Measurements from ENCODE around the gene INVS.

GRCh38 chr9:100098887-100099721 lies at the start of gene INVS, which contains the start of gene ERP44:
- TF ChIP-seq ZNF565 (CRISPR knock-in tag; conservative IDR thresholded peaks at IDR 0.05; ENCODE audit: low read depth) = no peak
- no peak for TF ChIP-seq ARNTL (CRISPR knock-in tag; IDR thresholded peaks at IDR 0.05; ENCODE audit: borderline replicate concordance, low read depth)
- TF ChIP-seq TOX (CRISPR knock-in tag; IDR thresholded peaks at IDR 0.05; ENCODE audit: borderline replicate concordance) = no peak

Measured in SK-N-SH treated with all-trans-retinoic acid at 6 μM for 48 hours (cell line).